Measurements from ENCODE around the gene AOPEP.

The AOPEP gene

GRCh38 chr9:94786586-94786985, 60.1 kb downstream of the AOPEP start:
- Histone ChIP-seq H3K4me1 (peaks cover 22% of the 10 kb centered on the region), H3K36me3 (peaks cover 4% of the 10 kb centered on the region; the same call in 1 of the 2 replicates), H3K4me3 (ENCODE audit: low read depth, low read length) (no peak overlapping the region), H3K9me3 (no peaks in the 10 kb centered on the region), H3K27me3 (no peaks in the 10 kb centered on the region)
- DNase-seq, result no peak
- TF ChIP-seq CTCF (IDR thresholded peaks at IDR 0.05; ENCODE audit: low read depth, low read length), result no peak

- Histone ChIP-seq H3K4me3 (ENCODE audit: low read depth, low read length) (no peak overlapping the region), H3K9me3 (no peaks in the 10 kb centered on the region), H3K36me3 (peaks cover 8% of the 10 kb centered on the region; the same call in 1 of the 2 replicates), H3K4me1 (peaks cover 21% of the 10 kb centered on the region), H3K27me3 (no peaks in the 10 kb centered on the region)
- no peak for TF ChIP-seq CTCF (IDR thresholded peaks at IDR 0.05; ENCODE audit: low read depth, low read length)
- no peak for DNase-seq
Observed at GRCh38 chr9:94787266-94787665, 60.8 kb downstream of the AOPEP start.

GRCh38 chr9:94788570-94789105, 62.1 kb downstream of the AOPEP start:
- no peaks in the 10 kb centered on the region for H3K27me3 ChIP-seq
- no peak for TF ChIP-seq CTCF (IDR thresholded peaks at IDR 0.05; ENCODE audit: low read depth, low read length)
- no peak for DNase-seq
- no peaks in the 10 kb centered on the region for H3K9me3 ChIP-seq
- H3K36me3 ChIP-seq, result peaks cover 13% of the 10 kb centered on the region
- H3K4me1 ChIP-seq, result peaks cover 10% of the 10 kb centered on the region
- no peak overlapping the region for H3K4me3 ChIP-seq (ENCODE audit: low read depth, low read length)

- TF ChIP-seq CTCF (IDR thresholded peaks at IDR 0.05; ENCODE audit: low read depth, low read length), result no peak
- H3K4me3 ChIP-seq (ENCODE audit: low read depth, low read length), result no peak overlapping the region
- H3K36me3 ChIP-seq, result peaks cover 26% of the 10 kb centered on the region
- no peaks in the 10 kb centered on the region for H3K27me3 ChIP-seq
- DNase-seq, result no peak
- no peaks in the 10 kb centered on the region; the same call in 1 of the 2 replicates for H3K9me3 ChIP-seq
- H3K4me1 ChIP-seq, result peaks cover 5% of the 10 kb centered on the region
Observed at GRCh38 chr9:94791435-94791834, 64.9 kb downstream of the AOPEP start.

GRCh38 chr9:94792511-94792910, 66.0 kb downstream of the AOPEP start:
- no peak for TF ChIP-seq CTCF (IDR thresholded peaks at IDR 0.05; ENCODE audit: low read depth, low read length)
- H3K4me1 ChIP-seq, result no peaks in the 10 kb centered on the region

GRCh38 chr9:94794476-94795167, 68.1 kb downstream of the AOPEP start:
- Histone ChIP-seq H3K4me1 (no peaks in the 10 kb centered on the region), H3K36me3 (peaks cover 31% of the 10 kb centered on the region), H3K27me3 (no peaks in the 10 kb centered on the region), H3K4me3 (ENCODE audit: low read depth, low read length) (no peak overlapping the region), H3K9me3 (no peaks in the 10 kb centered on the region; the same call in 1 of the 2 replicates)
- no peak for TF ChIP-seq CTCF (IDR thresholded peaks at IDR 0.05; ENCODE audit: low read depth, low read length)
- DNase-seq, result no peak

More at GRCh38 chr9:94792511-94792910, 66.0 kb downstream of the AOPEP start:
- no peak for DNase-seq
- no peaks in the 10 kb centered on the region for H3K27me3 ChIP-seq
- H3K36me3 ChIP-seq, result peaks cover 26% of the 10 kb centered on the region
- no peaks in the 10 kb centered on the region; the same call in 1 of the 2 replicates for H3K9me3 ChIP-seq
- no peak overlapping the region for H3K4me3 ChIP-seq (ENCODE audit: low read depth, low read length)
